Measurements from ENCODE around the gene TMEM50B.
"Not testable (repeated sequence)": the region's sequence is repeated elsewhere in the genome, so short reads cannot be mapped to it uniquely, and the experiment has no call there.

TMEM50B gene

GRCh38 chr21:33480481-33481103 is 818 bp upstream of the TMEM50B start:
- TF ChIP-seq CTCF (IDR thresholded peaks at IDR 0.05; ENCODE audit: insufficient read depth, low read depth, low read length, missing control alignments), result no peak
- H3K4me3 ChIP-seq (ENCODE audit: low read depth, low read length), result peak overlapping the region; percentile 55
- DNase-seq (ENCODE audit: low read depth), result no peak

- peak; percentile 67 for DNase-seq (ENCODE audit: low read depth)
- peak overlapping the region; percentile 72 for H3K4me3 ChIP-seq (ENCODE audit: low read depth, low read length)
- peak; percentile 23 for TF ChIP-seq CTCF (IDR thresholded peaks at IDR 0.05; ENCODE audit: insufficient read depth, low read depth, low read length, missing control alignments)
These were observed 667 bp downstream of the TMEM50B start for GRCh38 chr21:33478935-33479678.

- peak overlapping the region; percentile 72 for H3K4me3 ChIP-seq (ENCODE audit: low read depth, low read length)
- no peak for DNase-seq (ENCODE audit: low read depth)
- TF ChIP-seq CTCF (IDR thresholded peaks at IDR 0.05; ENCODE audit: insufficient read depth, low read depth, low read length, missing control alignments), result no peak
These were observed 1.6 kb downstream of the TMEM50B start for GRCh38 chr21:33478182-33478581.

GRCh38 chr21:33477066-33477465 is 2.7 kb downstream of the TMEM50B start:
- no peak for DNase-seq (ENCODE audit: low read depth)
- no peak overlapping the region for H3K4me3 ChIP-seq (ENCODE audit: low read depth, low read length)
- no peak for TF ChIP-seq CTCF (IDR thresholded peaks at IDR 0.05; ENCODE audit: insufficient read depth, low read depth, low read length, missing control alignments)

GRCh38 chr21:33473344-33473743 is 6.4 kb downstream of the TMEM50B start:
- TF ChIP-seq CTCF (IDR thresholded peaks at IDR 0.05; ENCODE audit: insufficient read depth, low read depth, low read length, missing control alignments), result no peak
- no peak for DNase-seq (ENCODE audit: low read depth)

GRCh38 chr21:33470701-33471100 is 9.1 kb downstream of the TMEM50B start:
- no peak for DNase-seq (ENCODE audit: low read depth)
- no peak for TF ChIP-seq CTCF (IDR thresholded peaks at IDR 0.05; ENCODE audit: insufficient read depth, low read depth, low read length, missing control alignments)
- H3K4me3 ChIP-seq (ENCODE audit: low read depth, low read length), result no peak overlapping the region

More at GRCh38 chr21:33473344-33473743, 6.4 kb downstream of the TMEM50B start:
- H3K4me3 ChIP-seq (ENCODE audit: low read depth, low read length), result no peak overlapping the region

- DNase-seq (ENCODE audit: low read depth); H3K4me3 ChIP-seq (ENCODE audit: low read depth, low read length): not testable (repeated sequence)
These were observed 10.6 kb downstream of the TMEM50B start for GRCh38 chr21:33469183-33469582.
